ENCODE measurements around the gene CEP295NL. TPM values are rescaled to one million over a fixed set of nuclear protein-coding genes. Genes with fewer than 3 reads are reported as not detected.
"Not testable (repeated sequence)": the region's sequence is repeated elsewhere in the genome, so short reads cannot be mapped to it uniquely, and the experiment has no call there.

CEP295NL gene
- polyA plus RNA-seq, 5 donors = 0.18 to 0.50 (median 0.29) TPM

GRCh38 chr17:78890498-78890897 is 12.5 kb downstream of the CEP295NL start:
- no peak for DNase-seq

DNA sequence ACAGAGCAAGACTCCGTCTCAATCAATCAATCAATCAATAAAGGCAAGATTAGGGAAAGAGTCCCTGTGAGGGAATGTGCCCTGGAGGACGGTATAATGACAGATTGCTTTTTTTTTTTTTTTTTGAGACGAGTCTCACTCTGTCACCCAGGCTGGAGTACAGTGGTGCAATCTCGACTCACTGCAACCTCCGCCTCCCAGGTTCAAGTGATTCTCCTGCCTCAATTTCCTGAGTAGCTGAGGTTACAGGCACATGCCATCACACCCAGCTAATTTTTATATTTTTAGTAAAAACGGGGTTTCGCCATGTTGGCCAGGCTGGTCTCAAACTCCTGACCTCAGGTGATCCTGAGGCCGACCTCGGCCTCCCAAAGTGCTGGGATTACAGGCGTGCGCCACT is 12.9 kb downstream of the CEP295NL start:
- DNase-seq = not testable (repeated sequence)

DNA sequence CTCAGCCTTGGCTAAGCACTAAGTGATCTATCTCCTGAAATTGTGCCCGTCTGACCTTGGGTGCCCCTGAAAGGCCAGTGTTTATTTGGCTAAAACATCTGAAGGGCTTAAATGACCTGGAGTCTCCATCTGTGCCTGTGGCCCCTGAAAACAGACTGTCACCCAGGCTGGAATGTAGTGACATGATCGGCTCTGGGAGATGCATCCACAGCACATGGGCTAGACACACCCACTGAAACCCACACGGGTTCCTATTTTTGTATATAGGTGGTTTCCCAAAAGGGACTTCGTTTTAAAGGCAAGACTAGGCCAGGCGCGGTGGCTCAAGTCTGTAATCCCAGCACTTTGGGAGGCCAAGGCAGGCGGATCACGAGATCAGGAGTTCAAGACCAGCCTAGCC is 13.5 kb downstream of the CEP295NL start:
- no peak for DNase-seq

- no peak for DNase-seq
Observed at GRCh38 chr17:78888941-78889518, 14.0 kb downstream of the CEP295NL start.

GRCh38 chr17:78886954-78887353 is 16.0 kb downstream of the CEP295NL start:
- no peak for DNase-seq

DNA sequence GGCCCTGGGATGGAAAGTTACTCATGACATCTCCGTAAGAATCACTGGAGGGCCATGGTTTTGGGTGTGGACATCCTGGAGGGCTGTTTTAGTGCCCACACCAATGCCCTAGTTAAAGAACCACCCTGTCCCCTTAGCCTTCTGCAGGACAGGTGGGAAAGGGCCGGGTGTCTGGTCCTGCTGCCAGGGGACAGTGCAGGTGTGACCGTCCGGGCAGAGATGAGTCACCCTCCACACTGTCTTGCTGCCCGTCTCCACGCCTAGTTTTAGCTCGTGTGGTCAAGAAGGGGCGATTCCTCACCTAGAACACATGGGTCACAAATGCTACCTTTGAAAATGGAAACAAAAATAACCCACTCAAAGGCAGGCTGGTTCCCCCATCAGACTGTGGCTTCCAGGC is 17.0 kb downstream of the CEP295NL start:
- no peak for DNase-seq

GRCh38 chr17:78884876-78885667 is 17.9 kb downstream of the CEP295NL start:
- DNase-seq = no peak

GRCh38 chr17:78884148-78884825 is 18.7 kb downstream of the CEP295NL start:
- DNase-seq = no peak

GRCh38 chr17:78883533-78884131 is 19.4 kb downstream of the CEP295NL start:
- peak in 1 of 2 donors; percentile 40 for DNase-seq

- no peak for DNase-seq
Observed at GRCh38 chr17:78883089-78883532, 19.9 kb downstream of the CEP295NL start.

- no peak for DNase-seq
Observed at GRCh38 chr17:78882540-78883088, 20.4 kb downstream of the CEP295NL start.

DNA sequence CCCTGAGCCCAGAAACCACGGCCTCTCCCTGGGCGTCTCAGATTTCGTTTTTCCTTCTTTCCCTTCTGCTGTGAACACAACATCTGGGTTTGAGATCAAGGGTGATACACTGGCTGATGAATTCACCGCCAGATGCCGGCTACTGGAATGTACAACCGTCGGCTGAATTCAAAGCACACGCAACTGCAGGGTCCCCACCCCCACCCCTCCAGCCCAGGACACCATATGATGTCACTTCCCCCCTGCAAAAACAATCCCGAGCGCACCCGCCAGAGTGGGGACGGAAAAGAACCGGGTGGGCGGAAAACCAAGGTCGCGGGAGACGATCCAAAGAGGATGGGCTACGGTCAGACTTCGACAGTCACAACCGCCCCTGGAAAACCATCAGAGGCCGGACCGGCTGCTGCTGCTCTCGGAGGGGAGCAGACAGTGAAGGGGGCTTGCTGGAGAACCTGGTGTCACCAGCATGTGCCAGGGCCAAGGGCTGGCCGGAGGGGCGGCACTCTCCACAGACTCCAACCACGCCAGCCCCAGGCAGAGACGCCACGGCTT is 23.3 kb downstream of the CEP295NL start:
- DNase-seq = peak; percentile 76 to 78

- no peak for DNase-seq
Observed at GRCh38 chr17:78878871-78879527, 24.0 kb downstream of the CEP295NL start.

- DNase-seq = no peak
Observed at GRCh38 chr17:78878261-78878660, 24.7 kb downstream of the CEP295NL start.

DNA sequence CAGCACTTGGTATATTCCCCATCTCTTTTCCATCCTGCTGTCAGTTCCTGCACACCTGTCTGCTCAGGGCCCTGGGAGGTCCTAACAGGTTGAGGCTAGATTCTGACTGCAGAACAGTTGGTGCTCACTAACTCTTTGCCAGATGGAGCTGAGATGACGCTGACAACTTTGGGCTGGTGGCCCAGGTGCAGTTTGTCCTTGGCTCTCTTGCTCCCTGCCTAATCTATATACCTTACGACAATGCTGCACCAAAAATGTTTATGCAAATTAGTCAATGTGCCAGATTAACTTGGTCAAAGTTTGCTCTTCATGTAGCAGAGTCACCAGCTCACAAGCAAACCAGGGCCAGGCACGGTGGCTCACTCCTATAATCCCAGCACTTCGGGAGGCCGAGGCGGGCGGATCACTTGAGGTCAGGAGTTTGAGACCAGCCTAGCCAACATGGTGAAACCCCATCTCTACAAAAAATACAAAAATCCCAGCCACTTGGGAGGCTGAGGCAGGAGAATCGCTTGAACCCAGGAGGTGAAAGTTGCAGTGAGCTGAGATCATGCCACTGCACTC is 26.0 kb downstream of the CEP295NL start:
- not testable (repeated sequence) for DNase-seq

- no peak for DNase-seq
Observed at GRCh38 chr17:78876094-78876597, 26.9 kb downstream of the CEP295NL start.

DNA sequence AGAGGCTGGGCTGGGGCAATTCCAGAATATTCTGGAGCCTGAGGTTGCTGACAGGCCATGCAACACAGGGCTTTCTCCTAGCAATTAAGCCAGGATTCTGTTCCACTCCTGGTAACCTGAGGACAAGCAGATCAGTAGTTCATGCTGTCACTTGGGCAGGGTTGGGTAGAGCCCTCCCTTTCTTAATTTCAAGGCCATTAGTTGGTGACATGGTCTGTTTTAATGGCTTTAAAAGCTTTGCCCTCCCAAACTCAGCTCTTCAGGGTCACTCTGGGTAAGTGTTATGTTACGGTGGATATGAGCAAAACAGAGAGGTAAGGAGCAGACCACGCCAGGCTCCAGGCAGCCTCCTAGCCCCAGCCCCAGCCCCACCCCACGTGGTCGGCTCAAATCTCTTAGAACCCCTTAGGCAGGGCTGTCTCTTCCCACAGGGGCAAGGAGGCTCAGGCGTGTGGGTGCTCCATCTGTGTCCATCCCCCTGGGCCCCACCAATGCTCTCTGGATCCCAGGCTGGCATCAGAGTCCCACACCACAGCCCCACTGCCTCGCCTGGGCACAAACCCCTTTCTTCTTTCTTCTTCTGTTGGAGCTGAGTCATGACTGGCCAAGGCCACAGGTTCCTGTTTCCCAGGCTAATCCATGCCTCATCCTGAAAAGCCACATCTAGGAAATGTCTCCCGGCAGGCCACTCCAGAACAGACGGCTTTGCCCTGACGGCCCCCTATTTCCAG is 27.5 kb downstream of the CEP295NL start:
- DNase-seq = no peak

DNA sequence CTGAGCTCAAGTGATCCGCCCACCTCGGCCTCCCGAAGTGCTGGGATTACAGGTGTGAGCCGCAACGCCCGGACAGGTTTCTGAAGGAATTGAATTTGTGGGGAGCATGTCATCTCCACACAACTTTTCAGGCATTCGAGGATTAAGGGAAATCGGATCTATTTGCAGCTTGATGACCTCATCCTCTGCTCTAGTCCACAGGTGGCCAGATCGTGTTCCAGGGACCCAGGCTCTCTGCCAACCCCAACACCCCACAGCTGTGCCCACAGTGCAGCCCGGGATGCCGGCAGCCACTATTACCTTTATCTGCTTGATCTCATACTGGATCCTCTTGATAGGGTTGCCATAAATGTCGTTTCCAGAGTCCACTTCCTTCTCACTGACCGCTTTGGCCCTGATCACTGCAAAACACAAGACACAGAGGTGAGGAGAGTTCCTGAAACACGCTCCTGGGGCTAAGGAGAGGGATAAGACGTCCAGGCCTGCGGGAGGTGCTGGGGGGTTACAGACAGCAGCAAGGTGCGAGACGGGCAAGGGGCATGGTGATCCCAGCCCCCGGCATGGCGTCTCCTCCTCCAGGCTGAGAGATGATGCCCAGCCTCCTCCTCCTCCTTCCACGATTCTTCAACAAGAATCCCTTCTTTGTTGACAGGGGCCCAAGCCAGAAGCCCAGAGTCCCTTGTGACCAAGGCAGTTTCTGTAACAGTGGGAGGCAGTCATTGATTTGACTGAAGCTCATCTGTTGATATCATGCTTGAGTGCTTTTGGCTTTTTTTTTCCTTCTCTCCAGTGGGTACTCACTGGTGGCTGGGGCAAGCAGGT is 29.3 kb downstream of the CEP295NL start:
- no peak for DNase-seq

DNA sequence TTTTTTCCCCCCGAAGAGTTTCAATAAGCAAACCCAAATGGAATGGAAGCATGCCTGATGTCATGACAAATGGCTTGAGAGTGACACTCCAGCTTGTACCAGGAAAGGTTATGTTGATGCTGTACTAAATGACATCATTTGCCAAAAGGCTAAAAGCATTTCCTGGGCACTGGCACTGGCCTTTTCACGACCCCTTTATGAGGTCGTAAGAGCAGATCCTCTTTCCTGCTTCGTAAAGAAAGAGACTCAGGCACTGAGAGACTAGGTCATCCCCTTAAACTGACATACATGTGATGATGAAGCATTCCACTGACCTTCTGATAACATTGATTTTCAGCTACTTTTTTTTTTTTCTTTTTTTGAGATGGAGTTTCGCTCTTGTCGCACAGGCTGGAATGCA is 30.5 kb downstream of the CEP295NL start:
- DNase-seq = no peak

All from right lung (tissue), 5 donors.